ENCODE measurements around the gene SNTA1. TPM values are rescaled to one million over a fixed set of nuclear protein-coding genes. Genes with fewer than 3 reads are reported as not detected.
"Not testable (repeated sequence)": the region's sequence is repeated elsewhere in the genome, so short reads cannot be mapped to it uniquely, and the experiment has no call there.

Gene SNTA1
- total RNA-seq, 3 donors from 2014 or later: 1.2 to 2.7 (median 2.4) TPM

GRCh38 chr20:33401921-33402369 is 41.6 kb downstream of the SNTA1 start:
- Mint-ChIP-seq H3K9me3 (no peaks in the 10 kb centered on the region), H3K27me3 (ENCODE audit: low read depth) (no peaks in the 10 kb centered on the region), H3K4me1 (ENCODE audit: low read depth) (peaks cover 43% of the 10 kb centered on the region), H3K4me3 (peak overlapping the region; percentile 91), H3K36me3 (ENCODE audit: insufficient read depth) (peaks cover 4% of the 10 kb centered on the region)
- ATAC-seq: no peak
- no peak for DNase-seq

GRCh38 chr20:33401184-33401920 is 42.2 kb downstream of the SNTA1 start, which contains the start of gene CDK5RAP1:
TSS of gene CDK5RAP1 (minus strand) at chr20:33401519. CDS start at chr20:33397064, 4,455 bp downstream.
- Mint-ChIP-seq H3K36me3 (ENCODE audit: insufficient read depth) (peaks cover 4% of the 10 kb centered on the region), H3K4me3 (peak within 1 kb of the TSS; percentile 91), H3K4me1 (ENCODE audit: low read depth) (peaks cover 47% of the 10 kb centered on the region), H3K9me3 (no peaks in the 10 kb centered on the region), H3K27me3 (ENCODE audit: low read depth) (no peaks in the 10 kb centered on the region)
- ATAC-seq (peak; percentile 96 to 98), DNase-seq (peak; percentile 77)

GRCh38 chr20:33400812-33401183 is 42.8 kb downstream of the SNTA1 start:
- peaks cover 47% of the 10 kb centered on the region for H3K4me1 Mint-ChIP-seq (ENCODE audit: low read depth)
- H3K9me3 Mint-ChIP-seq: no peaks in the 10 kb centered on the region
- ATAC-seq (peak; percentile 20 to 29), DNase-seq (no peak)
- no peaks in the 10 kb centered on the region for H3K27me3 Mint-ChIP-seq (ENCODE audit: low read depth)
- peak overlapping the region; percentile 91 for H3K4me3 Mint-ChIP-seq
- H3K36me3 Mint-ChIP-seq (ENCODE audit: insufficient read depth): peaks cover 4% of the 10 kb centered on the region

GRCh38 chr20:33399924-33400323 is 43.6 kb downstream of the SNTA1 start:
- ATAC-seq (no peak), DNase-seq (no peak)
- peaks cover 47% of the 10 kb centered on the region for H3K4me1 Mint-ChIP-seq (ENCODE audit: low read depth)
- H3K27me3 Mint-ChIP-seq (ENCODE audit: low read depth): no peaks in the 10 kb centered on the region
- no peaks in the 10 kb centered on the region for H3K9me3 Mint-ChIP-seq
- peak overlapping the region; percentile 91 for H3K4me3 Mint-ChIP-seq
- H3K36me3 Mint-ChIP-seq (ENCODE audit: insufficient read depth): peaks cover 5% of the 10 kb centered on the region

GRCh38 chr20:33394718-33395117 is 48.8 kb downstream of the SNTA1 start:
- Mint-ChIP-seq H3K4me1 (ENCODE audit: low read depth) (peaks cover 23% of the 10 kb centered on the region), H3K36me3 (ENCODE audit: insufficient read depth) (peaks cover 37% of the 10 kb centered on the region), H3K4me3 (no peak overlapping the region), H3K27me3 (ENCODE audit: low read depth) (no peaks in the 10 kb centered on the region), H3K9me3 (no peaks in the 10 kb centered on the region)
- ATAC-seq (no peak), DNase-seq (no peak)

- Mint-ChIP-seq H3K36me3 (ENCODE audit: insufficient read depth) (peaks cover 35% of the 10 kb centered on the region), H3K27me3 (ENCODE audit: low read depth) (no peaks in the 10 kb centered on the region), H3K4me3 (no peak overlapping the region), H3K4me1 (ENCODE audit: low read depth) (peaks cover 15% of the 10 kb centered on the region), H3K9me3 (no peaks in the 10 kb centered on the region)
- ATAC-seq (no peak), DNase-seq (no peak)
These were observed 50.0 kb downstream of the SNTA1 start for GRCh38 chr20:33393609-33394008.

- DNase-seq: no peak
- H3K4me1 Mint-ChIP-seq (ENCODE audit: low read depth): peaks cover 3% of the 10 kb centered on the region
- no peaks in the 10 kb centered on the region for H3K9me3 Mint-ChIP-seq
- ATAC-seq: no peak
- H3K4me3 Mint-ChIP-seq: no peak overlapping the region
- H3K36me3 Mint-ChIP-seq (ENCODE audit: insufficient read depth): peaks cover 38% of the 10 kb centered on the region
- H3K27me3 Mint-ChIP-seq (ENCODE audit: low read depth): no peaks in the 10 kb centered on the region
These were observed 51.7 kb downstream of the SNTA1 start for GRCh38 chr20:33391722-33392415.

- ATAC-seq; DNase-seq; H3K9me3 Mint-ChIP-seq; H3K4me3 Mint-ChIP-seq; H3K4me1 Mint-ChIP-seq (ENCODE audit: low read depth); H3K27me3 Mint-ChIP-seq (ENCODE audit: low read depth): not testable (repeated sequence)
- peaks cover 43% of the 10 kb centered on the region for H3K36me3 Mint-ChIP-seq (ENCODE audit: insufficient read depth)
These were observed 54.2 kb downstream of the SNTA1 start for GRCh38 chr20:33389326-33389725.

GRCh38 chr20:33388268-33388667 is 55.3 kb downstream of the SNTA1 start:
- ATAC-seq (no peak), DNase-seq (no peak)
- Mint-ChIP-seq H3K4me3 (no peak overlapping the region), H3K27me3 (ENCODE audit: low read depth) (no peaks in the 10 kb centered on the region), H3K4me1 (ENCODE audit: low read depth) (no peaks in the 10 kb centered on the region), H3K36me3 (ENCODE audit: insufficient read depth) (peaks cover 39% of the 10 kb centered on the region), H3K9me3 (no peaks in the 10 kb centered on the region)

- Mint-ChIP-seq H3K9me3 (no peaks in the 10 kb centered on the region), H3K27me3 (ENCODE audit: low read depth) (no peaks in the 10 kb centered on the region), H3K36me3 (ENCODE audit: insufficient read depth) (peaks cover 32% of the 10 kb centered on the region), H3K4me3 (no peak overlapping the region), H3K4me1 (ENCODE audit: low read depth) (no peaks in the 10 kb centered on the region)
- ATAC-seq: no peak
- DNase-seq: no peak
These were observed 56.4 kb downstream of the SNTA1 start for GRCh38 chr20:33387177-33387576.

GRCh38 chr20:33386673-33387072 is 56.9 kb downstream of the SNTA1 start:
- H3K4me3 Mint-ChIP-seq: no peak overlapping the region
- no peaks in the 10 kb centered on the region for H3K27me3 Mint-ChIP-seq (ENCODE audit: low read depth)
- H3K4me1 Mint-ChIP-seq (ENCODE audit: low read depth): no peaks in the 10 kb centered on the region
- peaks cover 29% of the 10 kb centered on the region for H3K36me3 Mint-ChIP-seq (ENCODE audit: insufficient read depth)
- no peak for ATAC-seq
- no peaks in the 10 kb centered on the region for H3K9me3 Mint-ChIP-seq
- DNase-seq: no peak

GRCh38 chr20:33377366-33377765 is 66.2 kb downstream of the SNTA1 start:
- no peak for ATAC-seq
- Mint-ChIP-seq H3K4me1 (ENCODE audit: low read depth) (peaks cover 30% of the 10 kb centered on the region), H3K27me3 (ENCODE audit: low read depth) (no peaks in the 10 kb centered on the region), H3K36me3 (ENCODE audit: insufficient read depth) (peaks cover 32% of the 10 kb centered on the region), H3K4me3 (no peak overlapping the region), H3K9me3 (no peaks in the 10 kb centered on the region)
- no peak for DNase-seq

GRCh38 chr20:33373735-33374605 is 69.6 kb downstream of the SNTA1 start:
- Mint-ChIP-seq H3K27me3 (ENCODE audit: low read depth) (no peaks in the 10 kb centered on the region), H3K4me3 (no peak overlapping the region), H3K36me3 (ENCODE audit: insufficient read depth) (peaks cover 30% of the 10 kb centered on the region), H3K9me3 (no peaks in the 10 kb centered on the region), H3K4me1 (ENCODE audit: low read depth) (peaks cover 50% of the 10 kb centered on the region)
- ATAC-seq: no peak
- DNase-seq: no peak

- no peak overlapping the region for H3K4me3 Mint-ChIP-seq
- H3K4me1 Mint-ChIP-seq (ENCODE audit: low read depth): peaks cover 43% of the 10 kb centered on the region
- DNase-seq (no peak), ATAC-seq (no peak)
- no peaks in the 10 kb centered on the region for H3K27me3 Mint-ChIP-seq (ENCODE audit: low read depth)
- H3K36me3 Mint-ChIP-seq (ENCODE audit: insufficient read depth): peaks cover 23% of the 10 kb centered on the region
- no peaks in the 10 kb centered on the region for H3K9me3 Mint-ChIP-seq
These were observed 70.5 kb downstream of the SNTA1 start for GRCh38 chr20:33372993-33373441.

All from activated T-cell treated with anti-CD3 and anti-CD28 coated beads, Interleukin-2, amount 50 U/mL, for 4 hours (primary cell).